Skeletal muscle satellite cell (primary cell): ENCODE data around the gene SMYD2. TPM values are rescaled to one million over a fixed set of nuclear protein-coding genes. Genes with fewer than 3 reads are reported as not detected.

Experiments used
- H3K27me3 ChIP-seq: 2 replicates; pipeline ENCODE4 v1.7.0; 2013; ENCODE audit warnings: low read length; ENCODE audit not compliant: control insufficient read depth, insufficient read depth
- H3K36me3 ChIP-seq: 2 replicates; pipeline ENCODE4 v1.7.0; 2013; ENCODE audit warnings: mild to moderate bottlenecking, control low read depth, low read length; ENCODE audit not compliant: insufficient read depth
- H3K4me1 ChIP-seq: 2 replicates; pipeline ENCODE4 v1.7.0; 2013; ENCODE audit warnings: low read length; ENCODE audit not compliant: control insufficient read depth, insufficient read depth
- H3K4me2 ChIP-seq: 2 replicates; pipeline ENCODE4 v1.7.0; 2013; ENCODE audit warnings: mild to moderate bottlenecking, low read length
- H3K4me3 ChIP-seq: 2 replicates; pipeline ENCODE4 v1.7.0; 2013; ENCODE audit warnings: low read length
- H3K9ac ChIP-seq: 2 replicates; pipeline ENCODE4 v1.7.0; 2013; ENCODE audit warnings: mild to moderate bottlenecking, low read depth, low read length, moderate library complexity
- H3K9me3 ChIP-seq: replicated peaks from 2 replicates; pipeline ENCODE4 v1.7.0; 2013; ENCODE audit warnings: mild to moderate bottlenecking, control low read depth, low read length
- total RNA-seq: library from RNA; depleted of rRNA; stranded (reverse); fragments of >200 nt; gene quantifications from 2 replicates; pipeline ENCODE4 v1.2.3, GENCODE V29; 2012; rRNA removed

SMYD2 gene, protein sequence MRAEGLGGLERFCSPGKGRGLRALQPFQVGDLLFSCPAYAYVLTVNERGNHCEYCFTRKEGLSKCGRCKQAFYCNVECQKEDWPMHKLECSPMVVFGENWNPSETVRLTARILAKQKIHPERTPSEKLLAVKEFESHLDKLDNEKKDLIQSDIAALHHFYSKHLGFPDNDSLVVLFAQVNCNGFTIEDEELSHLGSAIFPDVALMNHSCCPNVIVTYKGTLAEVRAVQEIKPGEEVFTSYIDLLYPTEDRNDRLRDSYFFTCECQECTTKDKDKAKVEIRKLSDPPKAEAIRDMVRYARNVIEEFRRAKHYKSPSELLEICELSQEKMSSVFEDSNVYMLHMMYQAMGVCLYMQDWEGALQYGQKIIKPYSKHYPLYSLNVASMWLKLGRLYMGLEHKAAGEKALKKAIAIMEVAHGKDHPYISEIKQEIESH
- 38.0 and 49.8 TPM in 2 replicates for total RNA-seq

DNA sequence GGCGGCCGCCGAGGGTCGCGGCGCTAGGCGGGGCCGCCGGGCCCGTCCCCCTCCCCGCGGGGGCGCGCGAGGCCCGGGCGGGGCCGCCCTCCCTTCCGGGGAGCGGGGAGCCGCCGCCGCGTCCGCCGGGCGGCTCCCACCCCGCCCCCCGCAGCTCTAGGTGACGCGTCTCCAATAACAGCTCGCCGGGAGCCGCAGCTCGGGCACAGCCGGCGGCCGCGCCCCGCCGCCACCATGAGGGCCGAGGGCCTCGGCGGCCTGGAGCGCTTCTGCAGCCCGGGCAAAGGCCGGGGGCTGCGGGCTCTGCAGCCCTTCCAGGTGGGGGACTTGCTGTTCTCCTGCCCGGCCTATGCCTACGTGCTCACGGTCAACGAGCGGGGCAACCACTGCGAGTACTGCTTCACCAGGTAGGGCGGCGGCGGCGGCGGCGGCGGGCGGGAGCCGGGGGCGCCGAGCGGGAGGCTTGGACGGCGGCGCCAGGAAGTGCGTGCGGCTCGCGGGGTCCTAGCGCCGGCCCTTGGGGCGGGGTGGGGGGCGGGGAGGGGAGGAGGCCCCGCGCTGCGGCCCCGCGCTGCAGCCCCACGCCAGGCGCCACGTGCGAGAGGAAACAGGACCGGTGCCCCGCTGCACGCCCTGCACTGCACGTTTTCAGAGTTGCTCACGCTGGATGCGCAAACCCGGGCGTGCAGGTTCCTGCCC lies at the start of gene SMYD2:
TSS of gene SMYD2 (plus strand) at position 139 of the 699 bp plus-strand sequence. CDS start at position 235, 96 bp downstream.
- Histone ChIP-seq H3K4me2 (peak within 1 kb of the TSS; percentile 99), H3K27me3 (no peaks in the 10 kb centered on the region), H3K9me3 (no peaks in the 10 kb centered on the region), H3K36me3 (no peaks in the 10 kb centered on the region), H3K4me1 (peaks cover 14% of the 10 kb centered on the region), H3K4me3 (peak within 1 kb of the TSS; percentile 95), H3K9ac (peak within 1 kb of the TSS; percentile 80)

DNA sequence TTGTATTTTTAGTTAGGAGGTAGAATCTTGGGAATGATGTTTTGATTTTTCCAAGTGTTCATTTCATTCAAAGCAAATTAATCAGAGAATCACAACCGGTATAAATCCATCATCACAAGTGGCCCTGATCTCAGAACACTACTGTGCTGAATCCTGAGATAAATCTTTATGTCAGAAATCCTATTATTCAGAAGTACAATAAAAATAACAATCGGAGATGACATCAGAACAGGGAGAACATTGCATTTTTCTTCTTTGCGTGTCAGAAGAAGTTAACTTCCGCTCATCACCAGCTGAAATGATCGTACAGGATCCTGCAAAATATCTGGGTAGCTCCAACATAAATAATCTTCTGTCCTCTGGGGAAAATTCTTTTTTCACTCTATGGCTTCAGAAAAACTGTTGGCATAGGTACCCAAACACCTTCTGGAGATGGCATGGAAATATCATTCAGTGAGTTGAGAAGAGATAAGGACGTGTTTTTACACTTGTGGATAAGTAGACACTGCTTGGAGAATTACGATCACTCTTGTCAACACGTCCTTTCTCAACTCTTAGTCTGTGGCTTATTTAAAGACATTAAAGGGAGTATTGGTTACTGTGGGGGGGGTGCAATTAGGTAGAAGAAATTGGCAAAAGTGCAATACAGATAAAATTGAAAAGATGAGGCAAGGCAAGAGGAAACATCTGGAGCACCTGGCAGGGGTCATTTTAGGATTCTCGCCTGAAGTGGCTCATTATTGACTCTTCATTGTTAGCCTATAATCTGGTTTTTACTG lies 46.9 kb upstream of the SMYD2 start:
- H3K4me3 ChIP-seq = no peak overlapping the region
- no peaks in the 10 kb centered on the region for H3K4me1 ChIP-seq
- no peak overlapping the region for H3K9ac ChIP-seq
- H3K9me3 ChIP-seq = no peaks in the 10 kb centered on the region
- H3K36me3 ChIP-seq = no peaks in the 10 kb centered on the region
- no peak overlapping the region for H3K4me2 ChIP-seq
- no peaks in the 10 kb centered on the region for H3K27me3 ChIP-seq

DNA sequence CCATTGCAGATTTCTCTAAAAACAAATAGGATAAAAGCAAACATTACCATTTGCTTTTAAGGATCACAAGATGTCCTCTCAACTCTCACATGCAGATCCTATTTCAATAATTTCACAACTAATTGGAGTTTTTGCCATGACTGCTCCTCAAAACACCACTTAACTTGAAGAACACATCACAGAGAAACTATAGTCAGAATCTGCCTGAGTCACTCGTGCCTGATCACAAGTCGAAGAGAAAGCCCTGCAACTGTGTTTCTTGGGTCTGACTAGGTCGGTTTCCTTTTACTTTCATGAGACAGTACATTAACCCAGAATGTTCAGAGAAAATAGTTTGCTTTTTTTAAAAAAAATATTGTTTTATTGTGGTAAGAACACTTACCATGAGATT lies 46.3 kb upstream of the SMYD2 start:
- H3K4me2 ChIP-seq = no peak overlapping the region
- H3K9ac ChIP-seq = no peak overlapping the region
- H3K4me1 ChIP-seq = no peaks in the 10 kb centered on the region

DNA sequence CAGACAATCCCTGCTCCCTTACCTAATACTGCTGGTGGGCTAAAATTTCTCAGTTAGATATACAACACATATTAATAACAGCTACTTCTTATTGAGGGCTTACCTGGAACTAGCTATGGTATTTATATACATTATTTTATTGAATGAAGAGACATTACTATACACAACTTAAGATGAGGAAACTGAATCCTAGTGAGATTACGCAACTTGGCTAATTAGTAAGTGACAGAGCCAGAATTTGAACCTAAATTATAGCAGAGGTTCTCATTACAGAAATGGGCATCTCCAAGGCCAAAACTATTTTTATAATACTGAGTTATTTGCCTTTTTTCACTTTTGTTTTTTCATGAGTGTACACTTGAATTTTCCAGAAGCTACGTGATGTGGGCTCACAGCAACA lies 44.5 kb upstream of the SMYD2 start:
- Histone ChIP-seq H3K36me3 (no peaks in the 10 kb centered on the region), H3K27me3 (no peaks in the 10 kb centered on the region), H3K9ac (no peak overlapping the region), H3K4me2 (no peak overlapping the region), H3K4me1 (no peaks in the 10 kb centered on the region), H3K9me3 (no peaks in the 10 kb centered on the region), H3K4me3 (no peak overlapping the region)

More for the DNA sequence above, 46.3 kb upstream of the SMYD2 start:
- Histone ChIP-seq H3K9me3 (no peaks in the 10 kb centered on the region), H3K27me3 (no peaks in the 10 kb centered on the region), H3K36me3 (no peaks in the 10 kb centered on the region), H3K4me3 (no peak overlapping the region)

DNA sequence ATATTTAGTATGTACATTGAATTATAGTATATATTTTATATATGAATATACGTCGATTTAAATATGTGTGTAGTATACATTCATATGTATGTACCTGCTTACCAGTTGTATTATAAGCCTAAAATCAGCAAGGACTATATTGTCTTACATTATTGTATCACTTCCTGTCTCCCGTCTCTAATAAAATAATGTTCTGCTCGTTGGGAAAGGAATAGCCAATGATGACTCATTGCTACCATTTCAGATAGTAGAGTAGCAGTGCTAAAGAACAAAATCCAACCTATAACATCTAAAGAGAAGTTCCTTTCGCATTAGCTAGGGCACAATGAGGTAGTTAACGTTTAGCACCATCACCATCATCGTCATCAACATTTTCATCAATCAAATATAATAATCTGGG lies 39.9 kb upstream of the SMYD2 start:
- H3K9ac ChIP-seq = no peak overlapping the region
- no peaks in the 10 kb centered on the region for H3K9me3 ChIP-seq
- H3K4me1 ChIP-seq = no peaks in the 10 kb centered on the region
- H3K27me3 ChIP-seq = no peaks in the 10 kb centered on the region
- no peak overlapping the region for H3K4me2 ChIP-seq
- no peaks in the 10 kb centered on the region for H3K36me3 ChIP-seq
- no peak overlapping the region for H3K4me3 ChIP-seq

DNA sequence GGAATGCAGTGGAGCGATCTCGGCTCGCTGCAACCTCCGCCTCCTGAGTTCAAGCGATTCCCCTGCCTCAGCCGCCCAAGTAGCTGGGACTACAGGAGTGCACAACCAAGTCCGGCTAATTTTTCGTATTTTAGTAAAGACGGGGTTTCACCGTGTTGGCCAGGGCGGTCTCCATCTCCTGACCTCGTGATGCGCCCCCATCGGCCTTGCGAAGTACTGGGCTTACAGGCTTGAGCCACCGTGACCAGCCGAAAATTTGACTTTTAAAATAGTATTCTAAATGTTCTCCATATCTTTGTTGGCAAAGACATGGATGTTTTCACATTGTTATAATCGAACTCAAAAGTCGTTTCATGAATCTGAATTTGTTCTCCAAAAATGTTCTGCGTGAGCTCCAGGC lies 36.7 kb upstream of the SMYD2 start:
- no peaks in the 10 kb centered on the region for H3K9me3 ChIP-seq
- no peak overlapping the region for H3K9ac ChIP-seq
- H3K27me3 ChIP-seq = no peaks in the 10 kb centered on the region
- H3K4me3 ChIP-seq = no peak overlapping the region
- H3K4me1 ChIP-seq = peaks cover 9% of the 10 kb centered on the region
- no peaks in the 10 kb centered on the region for H3K36me3 ChIP-seq
- H3K4me2 ChIP-seq = no peak overlapping the region

DNA sequence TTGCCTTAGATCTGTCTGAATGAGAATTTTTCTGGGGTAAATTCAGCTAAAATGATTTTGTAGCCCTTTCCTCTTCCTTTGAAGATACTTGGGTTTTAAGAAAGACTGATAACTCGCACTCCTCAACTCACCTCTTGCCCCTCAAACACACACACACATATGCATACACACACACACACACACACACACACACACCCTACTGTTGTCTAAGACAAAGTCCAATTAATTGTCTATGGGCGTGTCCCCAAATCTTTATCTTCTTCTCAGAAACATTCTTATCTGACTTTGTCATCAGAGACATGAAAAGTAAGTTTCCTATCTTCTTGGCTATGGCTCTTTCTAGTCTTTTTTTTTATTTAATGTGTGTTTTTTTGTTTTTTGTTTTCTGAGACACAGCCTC lies 36.1 kb upstream of the SMYD2 start:
- Histone ChIP-seq H3K9me3 (no peaks in the 10 kb centered on the region), H3K9ac (no peak overlapping the region), H3K27me3 (no peaks in the 10 kb centered on the region), H3K4me3 (no peak overlapping the region), H3K4me1 (peaks cover 9% of the 10 kb centered on the region), H3K4me2 (no peak overlapping the region), H3K36me3 (no peaks in the 10 kb centered on the region)

DNA sequence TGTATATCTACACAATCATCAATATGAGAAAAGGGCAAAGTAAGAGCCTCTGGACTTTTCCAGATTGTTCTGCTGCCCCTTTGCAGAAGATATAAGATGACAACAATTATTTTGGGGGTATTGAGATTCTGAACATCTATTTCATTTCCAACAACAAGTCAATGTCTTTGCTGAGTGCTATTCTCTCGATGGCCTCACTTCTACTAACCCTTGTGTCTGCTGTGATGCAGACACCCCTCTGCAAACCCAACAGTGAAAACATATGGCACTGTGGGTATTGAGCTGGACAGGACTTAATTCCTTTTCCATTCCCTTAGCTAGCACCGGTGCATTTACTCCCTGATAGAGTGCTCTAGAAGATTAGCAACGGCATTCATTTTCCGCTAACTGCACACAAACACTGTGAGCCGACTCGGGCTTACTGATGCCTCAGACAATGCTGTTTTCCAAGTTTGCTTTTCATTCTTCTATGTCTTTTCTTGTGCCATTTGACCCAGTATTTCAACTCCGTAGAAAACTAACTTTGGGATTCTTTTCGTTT lies 33.4 kb upstream of the SMYD2 start:
- Histone ChIP-seq H3K4me2 (no peak overlapping the region), H3K4me1 (peaks cover 9% of the 10 kb centered on the region), H3K9ac (no peak overlapping the region), H3K9me3 (no peaks in the 10 kb centered on the region), H3K4me3 (no peak overlapping the region), H3K36me3 (no peaks in the 10 kb centered on the region), H3K27me3 (no peaks in the 10 kb centered on the region)

DNA sequence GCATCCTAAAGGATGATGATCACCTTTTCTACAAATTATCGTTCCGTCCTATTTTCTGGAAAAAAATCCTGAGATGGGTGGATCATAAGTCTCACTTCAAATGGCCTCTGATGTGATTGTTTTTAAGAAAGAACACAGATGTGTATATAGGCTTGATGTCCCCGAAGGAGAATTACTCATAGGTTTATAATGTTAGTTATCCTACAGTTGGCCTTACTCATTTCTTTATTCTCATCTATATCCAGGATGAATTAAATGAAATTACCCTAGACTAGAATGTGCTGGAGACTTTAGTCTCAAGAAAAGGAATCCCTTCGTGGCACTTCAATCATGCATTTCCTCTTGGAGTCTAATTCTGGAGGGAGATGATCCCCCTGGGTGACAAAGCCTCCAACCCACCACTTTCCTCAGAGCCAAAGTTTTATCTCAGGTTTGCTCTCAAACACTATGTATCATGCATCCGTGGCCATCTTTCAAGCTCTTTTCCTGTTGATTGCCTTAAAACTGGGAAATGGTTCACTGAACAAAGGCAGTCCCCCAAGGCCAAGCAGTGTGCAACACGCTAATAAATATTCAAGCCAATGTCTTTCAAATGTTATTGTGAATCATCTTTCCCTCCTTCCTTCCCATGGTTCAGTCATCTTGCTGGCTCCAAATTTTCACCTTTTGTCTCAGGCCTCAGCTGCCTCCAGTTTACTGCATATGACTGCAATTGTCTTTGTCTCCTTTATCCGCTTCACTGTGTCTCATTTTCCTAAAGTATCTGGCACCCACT lies 32.5 kb upstream of the SMYD2 start:
- H3K27me3 ChIP-seq = no peaks in the 10 kb centered on the region
- H3K4me1 ChIP-seq = peaks cover 9% of the 10 kb centered on the region
- H3K9ac ChIP-seq = no peak overlapping the region
- no peak overlapping the region for H3K4me3 ChIP-seq
- H3K36me3 ChIP-seq = no peaks in the 10 kb centered on the region
- peak overlapping the region; percentile 8 for H3K4me2 ChIP-seq
- no peaks in the 10 kb centered on the region for H3K9me3 ChIP-seq

DNA sequence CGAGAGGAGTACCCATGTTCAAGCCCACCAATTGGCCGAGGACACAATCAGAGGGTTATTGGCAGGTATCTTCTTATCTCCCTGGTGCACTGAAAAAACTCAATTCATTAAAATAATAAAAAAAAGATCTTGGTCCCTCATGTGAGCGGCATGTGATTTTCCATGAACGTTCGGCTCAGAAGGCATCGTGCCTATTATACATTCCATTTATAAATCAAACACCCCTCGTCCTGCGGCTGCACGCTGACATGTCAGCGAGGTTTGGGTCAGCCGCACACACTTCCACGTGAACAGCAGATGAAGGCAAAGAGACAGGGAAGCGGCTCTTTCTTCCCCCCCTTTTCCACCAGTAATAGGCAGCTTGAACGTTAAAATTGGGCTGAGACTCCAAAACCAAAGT lies 31.3 kb upstream of the SMYD2 start:
- Histone ChIP-seq H3K4me3 (no peak overlapping the region), H3K36me3 (no peaks in the 10 kb centered on the region), H3K4me1 (peaks cover 9% of the 10 kb centered on the region), H3K4me2 (no peak overlapping the region), H3K27me3 (no peaks in the 10 kb centered on the region), H3K9me3 (no peaks in the 10 kb centered on the region), H3K9ac (no peak overlapping the region)
